HUES6 (cell line): ENCODE data around the gene CUEDC1.

ENCODE experiments used
- H3K27ac ChIP-seq: 2 replicates; pipeline ENCODE4 v1.7.0; 2013; ENCODE audit warnings: low read depth, mild to moderate bottlenecking, low read length, inconsistent platforms
- H3K27me3 ChIP-seq: 2 replicates; pipeline ENCODE4 v1.6.1; 2013; ENCODE audit warnings: low read length; ENCODE audit not compliant: control insufficient read depth, insufficient read depth
- H3K36me3 ChIP-seq: 2 replicates; pipeline ENCODE4 v1.6.1; 2013; ENCODE audit warnings: low read length; ENCODE audit not compliant: control insufficient read depth, insufficient read depth
- H3K4me1 ChIP-seq: 2 replicates; pipeline ENCODE4 v1.6.1; 2013; ENCODE audit warnings: low read length; ENCODE audit not compliant: control insufficient read depth, insufficient read depth
- H3K4me3 ChIP-seq: 2 replicates; pipeline ENCODE4 v1.5.1; 2013; ENCODE audit warnings: low read depth, low read length
- H3K9ac ChIP-seq: one replicate; pipeline ENCODE4 v1.6.1; 2013; ENCODE audit warnings: mild to moderate bottlenecking, low read length
- H3K9me3 ChIP-seq: 2 replicates; pipeline ENCODE4 v1.6.1; 2013; ENCODE audit warnings: low read depth, low read length; ENCODE audit not compliant: control insufficient read depth, insufficient read depth

The CUEDC1 gene

GRCh38 chr17:57911834-57912673 lies 43.2 kb downstream of the CUEDC1 start:
- no peak overlapping the region for H3K27ac ChIP-seq
- H3K9ac ChIP-seq: no peak overlapping the region

DNA sequence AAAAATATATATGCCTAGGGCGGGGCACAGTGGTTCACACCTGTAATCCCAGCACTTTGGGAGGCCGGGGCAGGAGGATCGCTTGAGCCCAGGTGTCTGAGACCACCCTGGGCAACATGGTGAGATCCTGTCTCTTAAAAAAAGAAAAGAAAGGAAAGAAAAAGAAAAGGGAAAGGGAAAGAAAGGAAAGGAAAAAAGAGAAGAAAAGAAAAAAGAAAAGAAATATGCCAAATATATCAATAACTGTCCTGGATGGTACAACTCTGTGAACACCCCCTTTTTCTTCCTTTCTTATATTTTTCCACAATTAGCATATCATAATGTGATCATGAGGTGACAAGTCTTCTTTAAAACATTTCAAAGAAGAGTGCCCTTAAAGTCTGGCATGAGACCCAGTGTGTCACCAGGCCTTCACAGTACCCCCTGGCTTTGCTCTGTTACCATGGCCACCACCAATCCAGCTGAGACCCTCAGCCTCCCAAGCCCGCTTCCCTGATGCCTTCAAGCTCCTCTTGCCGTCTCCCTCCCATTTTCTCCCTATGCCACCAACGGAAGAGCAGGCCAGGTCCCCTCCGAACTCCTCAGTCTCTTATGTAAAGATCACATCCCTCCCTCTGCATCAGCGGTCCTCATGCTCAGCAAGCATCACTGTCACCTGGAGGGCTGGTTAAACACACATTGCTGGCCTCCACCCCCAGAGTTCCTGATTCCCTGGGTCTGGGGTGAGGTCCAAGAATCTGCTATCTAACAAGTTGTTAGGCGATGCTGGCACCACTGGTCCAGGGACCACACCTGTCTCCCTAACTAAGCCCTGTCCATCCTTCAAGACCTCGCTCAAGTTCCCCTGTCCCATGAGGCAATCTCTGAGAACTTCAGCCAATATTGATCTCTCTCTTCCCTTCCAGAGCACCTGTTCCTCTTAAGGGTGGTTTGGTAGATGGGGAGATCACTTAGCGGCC lies 44.5 kb downstream of the CUEDC1 start:
- Histone ChIP-seq H3K4me1 (peaks cover 43% of the 10 kb centered on the region), H3K27me3 (no peaks in the 10 kb centered on the region), H3K36me3 (no peaks in the 10 kb centered on the region)

More at GRCh38 chr17:57911834-57912673, 43.2 kb downstream of the CUEDC1 start:
- Histone ChIP-seq H3K4me1 (peaks cover 50% of the 10 kb centered on the region), H3K27me3 (no peaks in the 10 kb centered on the region), H3K36me3 (no peaks in the 10 kb centered on the region), H3K9me3 (no peaks in the 10 kb centered on the region), H3K4me3 (no peak overlapping the region)

DNA sequence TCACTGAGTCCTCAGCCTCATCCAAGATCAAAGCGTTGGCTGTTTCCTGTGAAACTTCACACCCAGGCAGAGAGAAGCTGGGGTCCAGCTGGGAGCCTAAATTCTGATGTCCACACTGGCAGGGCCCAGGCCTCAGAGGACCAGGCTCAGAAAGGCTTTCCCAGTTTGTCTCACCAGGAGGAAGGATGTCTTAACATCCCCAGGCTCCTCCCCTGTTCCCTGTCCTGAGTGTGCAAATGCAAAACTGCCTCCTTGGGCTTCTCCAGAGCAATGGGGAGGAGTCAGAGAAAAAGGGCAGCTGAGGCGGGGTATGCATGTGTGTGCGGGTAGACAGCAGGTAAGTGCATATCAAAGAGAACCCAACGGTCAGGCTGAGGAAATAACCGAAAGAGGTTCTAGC lies 45.7 kb downstream of the CUEDC1 start:
- no peaks in the 10 kb centered on the region for H3K27me3 ChIP-seq
- H3K4me1 ChIP-seq: peaks cover 44% of the 10 kb centered on the region
- H3K9ac ChIP-seq: no peak overlapping the region
- no peak overlapping the region for H3K27ac ChIP-seq
- H3K9me3 ChIP-seq: no peaks in the 10 kb centered on the region
- H3K4me3 ChIP-seq: no peak overlapping the region
- no peaks in the 10 kb centered on the region for H3K36me3 ChIP-seq

More for the DNA sequence above, 44.5 kb downstream of the CUEDC1 start:
- Histone ChIP-seq H3K27ac (no peak overlapping the region), H3K9me3 (no peaks in the 10 kb centered on the region), H3K9ac (no peak overlapping the region), H3K4me3 (no peak overlapping the region)

DNA sequence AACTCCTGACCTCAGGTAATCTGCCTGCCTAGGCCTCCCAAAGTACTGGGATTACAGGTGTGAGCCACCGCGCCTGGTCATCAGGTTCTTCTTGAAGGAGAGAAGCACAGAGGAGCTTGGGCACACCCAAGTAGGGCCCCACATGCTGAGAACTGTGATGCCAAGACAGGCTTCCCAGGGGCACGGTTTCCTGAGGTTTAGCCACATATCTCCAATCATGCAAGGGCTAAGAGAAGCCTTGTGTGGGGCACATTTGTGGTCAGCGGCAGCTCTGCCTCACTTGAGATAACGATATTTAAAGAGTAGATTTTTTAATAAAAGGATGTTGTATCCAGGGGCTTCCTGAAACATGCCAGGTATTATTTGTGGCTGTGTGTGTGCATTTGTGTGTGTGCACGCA lies 46.9 kb downstream of the CUEDC1 start:
- Histone ChIP-seq H3K4me3 (no peak overlapping the region), H3K36me3 (no peaks in the 10 kb centered on the region), H3K27ac (no peak overlapping the region), H3K27me3 (no peaks in the 10 kb centered on the region), H3K9ac (no peak overlapping the region), H3K9me3 (no peaks in the 10 kb centered on the region), H3K4me1 (peaks cover 50% of the 10 kb centered on the region)

DNA sequence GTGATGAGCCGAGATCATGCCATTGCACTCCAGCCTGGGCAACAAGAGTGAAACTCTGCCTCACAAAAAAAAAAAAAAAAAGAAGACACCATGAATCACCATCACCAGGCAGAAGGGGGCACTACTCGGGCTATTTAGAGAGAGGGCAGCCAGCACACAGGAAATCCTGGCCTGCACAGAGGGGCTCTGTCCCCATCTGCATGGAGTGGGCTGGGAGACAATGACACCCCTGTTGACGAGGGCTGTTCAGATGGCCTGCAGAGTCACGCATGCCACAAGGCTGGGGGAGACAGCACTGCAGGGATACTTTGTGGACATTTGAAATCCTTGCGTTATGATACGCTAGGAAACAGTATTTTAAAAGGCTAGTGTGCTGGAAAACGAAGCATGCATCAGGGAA lies 48.3 kb downstream of the CUEDC1 start:
- no peak overlapping the region for H3K9ac ChIP-seq
- H3K4me3 ChIP-seq: no peak overlapping the region
- peaks cover 56% of the 10 kb centered on the region for H3K4me1 ChIP-seq
- H3K27ac ChIP-seq: no peak overlapping the region
- H3K9me3 ChIP-seq: no peaks in the 10 kb centered on the region
- H3K36me3 ChIP-seq: no peaks in the 10 kb centered on the region
- no peaks in the 10 kb centered on the region for H3K27me3 ChIP-seq

DNA sequence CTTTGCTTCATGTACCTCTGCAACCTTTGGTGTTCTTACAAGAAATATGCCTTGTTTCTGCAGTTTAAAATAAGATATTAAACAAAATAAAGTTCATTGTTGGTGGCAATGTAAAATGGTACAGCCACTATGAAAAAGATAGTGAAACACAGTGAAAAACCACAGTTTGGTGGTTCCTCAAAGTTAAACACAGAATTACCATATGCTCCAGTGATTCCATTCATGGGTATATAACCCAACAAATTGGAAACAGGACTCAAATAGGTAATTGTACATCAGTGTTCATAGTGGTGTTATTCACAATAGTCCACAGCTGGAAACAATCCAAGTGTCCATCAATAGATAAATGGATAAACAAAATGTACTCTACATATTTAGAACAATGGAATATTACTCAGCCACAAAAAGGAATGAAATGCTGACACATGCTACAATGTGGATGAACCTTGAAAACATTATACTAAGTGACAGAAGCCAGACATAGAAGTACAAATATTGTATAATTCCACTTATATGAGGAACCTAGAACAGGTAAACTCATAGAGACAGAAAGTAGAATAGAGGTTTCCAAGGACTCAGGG lies 49.2 kb downstream of the CUEDC1 start:
- no peaks in the 10 kb centered on the region for H3K9me3 ChIP-seq
- no peak overlapping the region for H3K27ac ChIP-seq
- H3K9ac ChIP-seq: no peak overlapping the region
- no peaks in the 10 kb centered on the region for H3K27me3 ChIP-seq
- no peaks in the 10 kb centered on the region for H3K36me3 ChIP-seq
- H3K4me1 ChIP-seq: peaks cover 50% of the 10 kb centered on the region
- H3K4me3 ChIP-seq: no peak overlapping the region

DNA sequence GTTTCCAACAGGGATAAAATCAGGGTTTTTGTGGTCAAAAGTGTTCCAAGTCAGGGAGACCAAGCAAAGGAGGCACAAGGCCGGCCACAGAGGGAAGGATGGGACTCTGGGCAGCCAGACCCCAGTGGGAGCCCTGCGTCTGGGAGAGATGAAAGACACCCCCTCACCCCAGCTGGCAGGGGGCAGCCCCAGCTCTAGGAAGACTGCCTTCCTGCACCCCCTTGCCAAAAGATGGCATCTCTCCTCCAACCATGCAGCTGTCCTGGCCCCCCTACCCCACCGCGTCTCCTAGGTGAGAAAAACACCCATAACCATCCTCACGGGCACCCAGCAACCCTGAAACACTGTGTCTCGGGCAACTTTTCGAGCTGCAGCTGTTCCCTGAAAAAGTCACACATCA lies 51.3 kb downstream of the CUEDC1 start:
- Histone ChIP-seq H3K36me3 (no peaks in the 10 kb centered on the region), H3K27me3 (no peaks in the 10 kb centered on the region), H3K9me3 (no peaks in the 10 kb centered on the region), H3K4me3 (no peak overlapping the region), H3K4me1 (peaks cover 53% of the 10 kb centered on the region), H3K9ac (no peak overlapping the region), H3K27ac (no peak overlapping the region)

DNA sequence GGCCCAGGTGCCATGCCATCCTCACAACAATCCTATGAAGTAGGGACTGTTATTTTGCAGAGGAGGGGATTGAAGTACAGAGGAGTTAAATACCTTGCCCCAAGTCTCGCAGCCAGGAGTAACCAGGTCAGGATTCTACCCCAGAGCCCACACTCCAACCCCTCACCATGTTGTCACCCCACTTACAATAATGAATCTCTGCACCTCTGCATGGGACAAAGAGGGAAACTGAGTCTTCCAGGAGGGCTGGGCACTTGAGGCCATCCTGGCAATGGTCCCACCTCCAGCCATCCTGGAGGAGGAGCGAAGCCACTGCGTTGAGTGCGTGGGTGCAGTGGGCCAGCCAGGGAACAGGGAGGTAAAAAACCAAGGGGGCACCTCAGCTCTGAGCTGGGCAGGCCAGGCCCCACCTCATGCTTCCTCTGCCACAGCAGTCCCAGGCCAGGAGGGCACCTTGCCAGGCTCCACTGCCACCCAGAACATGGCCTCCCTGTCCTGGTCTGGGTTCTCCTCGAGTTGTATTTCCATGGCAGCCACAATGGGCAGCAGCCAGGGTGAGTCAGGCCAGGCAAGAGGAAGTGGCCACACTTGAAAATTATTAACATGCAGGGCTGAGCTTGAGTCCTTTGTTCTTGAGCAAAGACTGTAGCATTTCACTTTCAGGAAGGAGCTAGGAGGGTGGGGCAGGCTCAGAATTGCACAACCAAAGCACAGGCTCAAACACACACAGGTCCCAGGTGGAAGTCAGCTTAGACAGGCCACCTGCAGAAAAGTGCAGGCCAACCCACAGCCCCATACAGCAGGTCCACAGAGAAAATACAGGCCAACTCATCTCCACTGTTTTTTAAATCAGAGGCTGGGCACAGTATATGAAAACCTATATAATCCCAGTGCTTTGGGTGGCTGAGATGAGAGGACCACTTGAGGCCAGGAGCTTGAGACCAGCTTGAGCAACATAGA lies 52.1 kb downstream of the CUEDC1 start:
- H3K4me1 ChIP-seq: peaks cover 61% of the 10 kb centered on the region
- H3K9me3 ChIP-seq: no peaks in the 10 kb centered on the region
- H3K27me3 ChIP-seq: no peaks in the 10 kb centered on the region
- H3K27ac ChIP-seq: no peak overlapping the region
- no peak overlapping the region for H3K4me3 ChIP-seq
- H3K36me3 ChIP-seq: no peaks in the 10 kb centered on the region
- H3K9ac ChIP-seq: no peak overlapping the region

GRCh38 chr17:57902117-57902799 lies 53.0 kb downstream of the CUEDC1 start:
- Histone ChIP-seq H3K27ac (no peak overlapping the region), H3K9ac (no peak overlapping the region), H3K4me1 (peaks cover 65% of the 10 kb centered on the region), H3K27me3 (no peaks in the 10 kb centered on the region), H3K36me3 (no peaks in the 10 kb centered on the region), H3K4me3 (no peak overlapping the region), H3K9me3 (no peaks in the 10 kb centered on the region)
